NAMALWA (cell line): Measurements from ENCODE around the gene NADK2.
"Not testable (repeated sequence)": the region's sequence is repeated elsewhere in the genome, so short reads cannot be mapped to it uniquely, and the experiment has no call there.

Experiments used
- DNase-seq: peaks from one replicate; pipeline ENCODE4 v3.0.0-alpha.2; 2015; ENCODE audit warnings: low spot score

Gene NADK2

GRCh38 chr5:36241631-36242533, at the start of gene NADK2:
NADK2 (minus strand) TSS chr5:36241925; CDS start chr5:36241798, 127 bp downstream.
- DNase-seq = peak; percentile 98

GRCh38 chr5:36285837-36286615, 44.3 kb upstream of the NADK2 start:
- no peak for DNase-seq

- not testable (repeated sequence) for DNase-seq
Measured at GRCh38 chr5:36283775-36284174, 42.0 kb upstream of the NADK2 start.

- no peak for DNase-seq
Measured at GRCh38 chr5:36281626-36282025, 39.9 kb upstream of the NADK2 start.

- no peak for DNase-seq
Measured at GRCh38 chr5:36279054-36279698, 37.5 kb upstream of the NADK2 start.

- DNase-seq = peak; percentile 7
Measured at GRCh38 chr5:36277521-36278176, 35.9 kb upstream of the NADK2 start.

GRCh38 chr5:36276864-36277263, 35.1 kb upstream of the NADK2 start:
- DNase-seq = no peak

- no peak for DNase-seq
Measured at GRCh38 chr5:36273809-36274526, 32.2 kb upstream of the NADK2 start.

GRCh38 chr5:36272136-36272690, 30.5 kb upstream of the NADK2 start:
- DNase-seq = no peak

GRCh38 chr5:36270876-36271575, 29.3 kb upstream of the NADK2 start:
- no peak for DNase-seq

- no peak for DNase-seq
Measured at GRCh38 chr5:36270175-36270574, 28.4 kb upstream of the NADK2 start.

GRCh38 chr5:36269478-36269877, 27.8 kb upstream of the NADK2 start:
- DNase-seq = no peak

- DNase-seq = no peak
Measured at GRCh38 chr5:36267905-36268304, 26.2 kb upstream of the NADK2 start.

- no peak for DNase-seq
Measured at GRCh38 chr5:36264202-36264760, 22.6 kb upstream of the NADK2 start.

GRCh38 chr5:36261186-36261585, 19.5 kb upstream of the NADK2 start:
- no peak for DNase-seq

- no peak for DNase-seq
Measured at GRCh38 chr5:36253575-36253974, 11.8 kb upstream of the NADK2 start.

- no peak for DNase-seq
Measured at GRCh38 chr5:36252722-36253365, 11.1 kb upstream of the NADK2 start.

- peak; percentile 17 for DNase-seq
Measured at GRCh38 chr5:36251218-36251617, 9.5 kb upstream of the NADK2 start.

GRCh38 chr5:36250427-36250826, 8.7 kb upstream of the NADK2 start:
- no peak for DNase-seq
